ENCODE results near the gene CBLB.

DNA sequence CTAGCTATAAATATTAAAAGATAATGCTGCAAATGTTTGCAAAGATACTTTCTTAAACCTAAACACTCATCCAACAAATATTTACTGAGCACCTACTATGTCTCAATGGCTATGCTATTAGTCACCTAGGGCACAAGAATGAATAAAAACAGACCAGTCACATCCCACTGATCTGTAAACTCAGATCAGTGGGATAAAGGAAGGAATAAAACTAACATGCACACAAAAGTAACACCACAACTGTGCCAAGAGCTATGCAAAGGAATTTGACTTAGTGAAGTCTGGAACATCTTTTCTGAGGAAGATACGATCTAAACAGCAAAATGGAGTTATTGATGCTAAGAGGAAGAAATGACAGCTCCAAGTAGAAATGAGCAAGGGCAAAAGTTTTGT, 56.6 kb downstream of the CBLB start:
- TF ChIP-seq TAF1 (IDR thresholded peaks at IDR 0.05; ENCODE audit: borderline replicate concordance, insufficient read depth, low read length), result no peak
- no peak for TF ChIP-seq POLR2AphosphoS5 (IDR thresholded peaks at IDR 0.05; ENCODE audit: low read depth, low read length)
- TF ChIP-seq, protein P1, sequence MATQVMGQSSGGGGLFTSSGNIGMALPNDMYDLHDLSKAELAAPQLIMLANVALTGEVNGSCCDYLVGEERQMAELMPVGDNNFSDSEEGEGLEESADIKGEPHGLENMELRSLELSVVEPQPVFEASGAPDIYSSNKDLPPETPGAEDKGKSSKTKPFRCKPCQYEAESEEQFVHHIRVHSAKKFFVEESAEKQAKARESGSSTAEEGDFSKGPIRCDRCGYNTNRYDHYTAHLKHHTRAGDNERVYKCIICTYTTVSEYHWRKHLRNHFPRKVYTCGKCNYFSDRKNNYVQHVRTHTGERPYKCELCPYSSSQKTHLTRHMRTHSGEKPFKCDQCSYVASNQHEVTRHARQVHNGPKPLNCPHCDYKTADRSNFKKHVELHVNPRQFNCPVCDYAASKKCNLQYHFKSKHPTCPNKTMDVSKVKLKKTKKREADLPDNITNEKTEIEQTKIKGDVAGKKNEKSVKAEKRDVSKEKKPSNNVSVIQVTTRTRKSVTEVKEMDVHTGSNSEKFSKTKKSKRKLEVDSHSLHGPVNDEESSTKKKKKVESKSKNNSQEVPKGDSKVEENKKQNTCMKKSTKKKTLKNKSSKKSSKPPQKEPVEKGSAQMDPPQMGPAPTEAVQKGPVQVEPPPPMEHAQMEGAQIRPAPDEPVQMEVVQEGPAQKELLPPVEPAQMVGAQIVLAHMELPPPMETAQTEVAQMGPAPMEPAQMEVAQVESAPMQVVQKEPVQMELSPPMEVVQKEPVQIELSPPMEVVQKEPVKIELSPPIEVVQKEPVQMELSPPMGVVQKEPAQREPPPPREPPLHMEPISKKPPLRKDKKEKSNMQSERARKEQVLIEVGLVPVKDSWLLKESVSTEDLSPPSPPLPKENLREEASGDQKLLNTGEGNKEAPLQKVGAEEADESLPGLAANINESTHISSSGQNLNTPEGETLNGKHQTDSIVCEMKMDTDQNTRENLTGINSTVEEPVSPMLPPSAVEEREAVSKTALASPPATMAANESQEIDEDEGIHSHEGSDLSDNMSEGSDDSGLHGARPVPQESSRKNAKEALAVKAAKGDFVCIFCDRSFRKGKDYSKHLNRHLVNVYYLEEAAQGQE (IDR thresholded peaks at IDR 0.05; ENCODE audit: insufficient read depth in 1 of 2, low read depth in 2 of 2, low read length in 2 of 2), result no peak
